Measurements from ENCODE around the gene VGLL4. TPM values are rescaled to one million over a fixed set of nuclear protein-coding genes. Genes with fewer than 3 reads are reported as not detected.

VGLL4 gene
- polyA plus RNA-seq, 1 donor: 49.6 TPM

DNA sequence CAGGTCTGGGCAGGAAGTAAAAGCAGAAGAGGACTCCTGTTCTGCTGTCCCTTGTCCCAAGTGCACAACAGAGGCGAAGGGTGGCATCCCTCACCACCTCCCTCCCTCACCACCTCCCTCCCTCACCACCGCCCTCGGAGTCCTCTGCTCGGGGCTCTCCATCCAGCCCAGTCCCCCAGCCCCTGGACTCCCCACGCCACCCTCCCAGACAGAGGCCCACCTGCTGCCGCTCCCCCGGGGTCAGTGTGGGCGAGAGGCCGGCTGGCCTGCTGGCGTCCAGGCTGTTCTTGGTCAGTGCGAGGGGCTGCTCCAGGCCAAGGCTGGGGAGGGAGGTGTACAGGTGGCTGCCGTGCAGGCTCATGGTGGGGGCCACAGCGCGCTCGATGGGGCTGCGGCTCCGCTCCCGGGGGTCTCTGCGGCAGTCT lies 79.1 kb downstream of the VGLL4 start:
- WGBS (ENCODE audit: insufficient coverage, low lambda C conversion rate): no CpG with 5 or more reads among the region's 19 CpGs
- peaks cover 75% of the 10 kb centered on the region for H3K36me3 ChIP-seq (ENCODE audit: control insufficient read depth, insufficient read depth, low read length)

DNA sequence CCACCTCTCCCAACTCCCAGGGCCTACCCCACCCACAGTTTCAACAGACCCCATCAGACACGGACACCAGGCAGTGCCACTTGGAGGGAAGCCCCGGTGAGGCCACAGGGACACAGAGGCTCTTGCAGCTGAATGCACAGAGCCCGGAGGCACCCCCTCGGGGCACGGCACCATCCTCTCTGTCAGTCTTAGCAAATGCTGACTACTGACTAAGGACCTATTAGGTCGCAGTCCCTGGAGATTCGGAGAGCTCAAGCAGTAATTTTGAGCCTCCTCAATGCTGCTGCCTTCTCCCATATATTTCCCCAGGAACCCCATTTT lies 79.9 kb downstream of the VGLL4 start:
- no peaks in the 10 kb centered on the region for H3K9me3 ChIP-seq (ENCODE audit: control insufficient read depth, low read depth, low read length)
- DNase-seq: no peak
- H3K27ac ChIP-seq (ENCODE audit: low read length): no peak overlapping the region
- H3K4me1 ChIP-seq (ENCODE audit: control insufficient read depth, insufficient read depth, low read length): no peaks in the 10 kb centered on the region
- no peaks in the 10 kb centered on the region for H3K27me3 ChIP-seq (ENCODE audit: control insufficient read depth, insufficient read depth, low read length)
- no peak overlapping the region for H3K4me3 ChIP-seq (ENCODE audit: low read length)
- H3K36me3 ChIP-seq (ENCODE audit: control insufficient read depth, insufficient read depth, low read length): peaks cover 79% of the 10 kb centered on the region
- no CpG with 5 or more reads among the region's 7 CpGs for WGBS (ENCODE audit: insufficient coverage, low lambda C conversion rate)

More for the DNA sequence above, 79.1 kb downstream of the VGLL4 start:
- Histone ChIP-seq H3K4me3 (ENCODE audit: low read length) (no peak overlapping the region), H3K9me3 (ENCODE audit: control insufficient read depth, low read depth, low read length) (no peaks in the 10 kb centered on the region), H3K4me1 (ENCODE audit: control insufficient read depth, insufficient read depth, low read length) (peaks cover 2% of the 10 kb centered on the region), H3K27ac (ENCODE audit: low read length) (no peak overlapping the region), H3K27me3 (ENCODE audit: control insufficient read depth, insufficient read depth, low read length) (no peaks in the 10 kb centered on the region)
- DNase-seq: no peak

GRCh38 chr3:11563159-11563864 lies 80.4 kb downstream of the VGLL4 start:
- Histone ChIP-seq H3K27ac (ENCODE audit: low read length) (no peak overlapping the region), H3K4me3 (ENCODE audit: low read length) (no peak overlapping the region), H3K27me3 (ENCODE audit: control insufficient read depth, insufficient read depth, low read length) (no peaks in the 10 kb centered on the region), H3K36me3 (ENCODE audit: control insufficient read depth, insufficient read depth, low read length) (peaks cover 80% of the 10 kb centered on the region), H3K9me3 (ENCODE audit: control insufficient read depth, low read depth, low read length) (no peaks in the 10 kb centered on the region), H3K4me1 (ENCODE audit: control insufficient read depth, insufficient read depth, low read length) (no peaks in the 10 kb centered on the region)
- DNase-seq: no peak
- WGBS (ENCODE audit: insufficient coverage, low lambda C conversion rate): 80% methylated on average over 1 of the region's 16 CpGs

DNA sequence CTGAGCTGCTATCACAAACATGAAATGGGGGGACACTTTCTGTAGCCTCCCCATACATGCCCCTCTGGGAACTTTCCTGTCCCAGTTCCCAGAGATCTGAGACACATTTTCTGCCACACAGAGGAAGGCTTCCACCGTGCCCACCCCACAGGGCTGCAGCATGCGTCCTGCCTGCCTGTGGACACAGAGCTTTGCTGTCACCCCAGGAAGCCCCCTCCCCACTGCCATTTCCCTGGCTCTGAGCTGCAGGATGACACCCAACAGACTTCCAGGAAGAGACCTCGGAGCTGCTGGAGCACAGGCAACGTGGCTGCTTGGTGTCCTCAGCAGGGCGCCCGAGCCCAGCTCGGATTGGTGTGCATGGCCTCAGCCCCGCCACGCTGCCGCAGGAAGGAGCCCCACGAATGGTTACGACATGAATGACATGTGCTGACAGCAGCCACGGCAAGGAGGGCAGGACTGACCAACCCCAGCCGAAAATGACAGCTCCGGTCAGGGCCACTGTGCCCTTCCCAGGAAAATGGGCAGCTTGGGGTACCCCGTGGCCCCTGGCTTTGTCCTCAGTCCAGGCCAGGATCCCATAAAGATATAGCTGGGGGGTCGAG lies 81.3 kb downstream of the VGLL4 start:
- Histone ChIP-seq H3K4me1 (ENCODE audit: control insufficient read depth, insufficient read depth, low read length) (no peaks in the 10 kb centered on the region), H3K36me3 (ENCODE audit: control insufficient read depth, insufficient read depth, low read length) (peaks cover 80% of the 10 kb centered on the region), H3K4me3 (ENCODE audit: low read length) (no peak overlapping the region), H3K27ac (ENCODE audit: low read length) (no peak overlapping the region), H3K27me3 (ENCODE audit: control insufficient read depth, insufficient read depth, low read length) (no peaks in the 10 kb centered on the region), H3K9me3 (ENCODE audit: control insufficient read depth, low read depth, low read length) (no peaks in the 10 kb centered on the region)
- no peak for DNase-seq
- no CpG with 5 or more reads among the region's 17 CpGs for WGBS (ENCODE audit: insufficient coverage, low lambda C conversion rate)

- peaks cover 6% of the 10 kb centered on the region for H3K4me1 ChIP-seq (ENCODE audit: control insufficient read depth, insufficient read depth, low read length)
- WGBS (ENCODE audit: insufficient coverage, low lambda C conversion rate): no CpG with 5 or more reads among the region's 12 CpGs
- H3K27ac ChIP-seq (ENCODE audit: low read length): no peak overlapping the region
- H3K9me3 ChIP-seq (ENCODE audit: control insufficient read depth, low read depth, low read length): no peaks in the 10 kb centered on the region
- H3K27me3 ChIP-seq (ENCODE audit: control insufficient read depth, insufficient read depth, low read length): no peaks in the 10 kb centered on the region
- DNase-seq: no peak
- H3K36me3 ChIP-seq (ENCODE audit: control insufficient read depth, insufficient read depth, low read length): peaks cover 75% of the 10 kb centered on the region
- H3K4me3 ChIP-seq (ENCODE audit: low read length): no peak overlapping the region
Measured at GRCh38 chr3:11560746-11561145, 83.0 kb downstream of the VGLL4 start.

GRCh38 chr3:11559816-11560633 lies 83.7 kb downstream of the VGLL4 start:
- Histone ChIP-seq H3K9me3 (ENCODE audit: control insufficient read depth, low read depth, low read length) (no peaks in the 10 kb centered on the region), H3K36me3 (ENCODE audit: control insufficient read depth, insufficient read depth, low read length) (peaks cover 75% of the 10 kb centered on the region), H3K27me3 (ENCODE audit: control insufficient read depth, insufficient read depth, low read length) (no peaks in the 10 kb centered on the region), H3K27ac (ENCODE audit: low read length) (no peak overlapping the region), H3K4me1 (ENCODE audit: control insufficient read depth, insufficient read depth, low read length) (peaks cover 6% of the 10 kb centered on the region), H3K4me3 (ENCODE audit: low read length) (no peak overlapping the region)
- DNase-seq: no peak
- WGBS (ENCODE audit: insufficient coverage, low lambda C conversion rate): no CpG with 5 or more reads among the region's 15 CpGs

- H3K27ac ChIP-seq (ENCODE audit: low read length): no peak overlapping the region
Measured at GRCh38 chr3:11558918-11559815, 84.5 kb downstream of the VGLL4 start.

GRCh38 chr3:11558411-11558903 lies 85.3 kb downstream of the VGLL4 start:
- DNase-seq: no peak
- H3K27me3 ChIP-seq (ENCODE audit: control insufficient read depth, insufficient read depth, low read length): no peaks in the 10 kb centered on the region
- 20% methylated on average over 1 of the region's 17 CpGs for WGBS (ENCODE audit: insufficient coverage, low lambda C conversion rate)
- H3K9me3 ChIP-seq (ENCODE audit: control insufficient read depth, low read depth, low read length): no peaks in the 10 kb centered on the region
- no peak overlapping the region for H3K4me3 ChIP-seq (ENCODE audit: low read length)
- peaks cover 73% of the 10 kb centered on the region for H3K36me3 ChIP-seq (ENCODE audit: control insufficient read depth, insufficient read depth, low read length)
- H3K27ac ChIP-seq (ENCODE audit: low read length): no peak overlapping the region
- peaks cover 6% of the 10 kb centered on the region for H3K4me1 ChIP-seq (ENCODE audit: control insufficient read depth, insufficient read depth, low read length)

More at GRCh38 chr3:11558918-11559815, 84.5 kb downstream of the VGLL4 start:
- DNase-seq: no peak
- WGBS (ENCODE audit: insufficient coverage, low lambda C conversion rate): no CpG with 5 or more reads among the region's 37 CpGs
- Histone ChIP-seq H3K4me1 (ENCODE audit: control insufficient read depth, insufficient read depth, low read length) (peaks cover 6% of the 10 kb centered on the region), H3K9me3 (ENCODE audit: control insufficient read depth, low read depth, low read length) (no peaks in the 10 kb centered on the region), H3K27me3 (ENCODE audit: control insufficient read depth, insufficient read depth, low read length) (no peaks in the 10 kb centered on the region), H3K4me3 (ENCODE audit: low read length) (no peak overlapping the region), H3K36me3 (ENCODE audit: control insufficient read depth, insufficient read depth, low read length) (peaks cover 75% of the 10 kb centered on the region)

DNA sequence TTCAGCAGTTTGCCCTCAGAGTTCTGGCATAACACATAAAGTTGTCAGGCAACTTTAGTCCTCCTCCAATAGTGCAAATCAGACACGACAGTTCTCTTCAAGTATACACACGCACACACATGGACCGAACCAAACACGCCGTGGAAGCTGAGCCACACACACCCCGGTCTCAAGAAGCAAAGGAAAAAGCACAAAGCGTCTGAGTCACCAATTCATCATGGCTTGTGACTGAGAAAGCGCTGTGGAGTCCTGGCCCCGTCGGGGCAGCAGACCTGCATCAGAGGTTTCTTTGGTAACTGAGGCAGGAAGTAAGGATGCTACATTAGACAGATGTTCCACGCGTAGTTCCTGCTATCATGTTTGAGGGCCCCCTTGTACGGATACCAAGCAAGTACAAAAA lies 85.7 kb downstream of the VGLL4 start:
- no peaks in the 10 kb centered on the region for H3K9me3 ChIP-seq (ENCODE audit: control insufficient read depth, low read depth, low read length)
- WGBS (ENCODE audit: insufficient coverage, low lambda C conversion rate): no CpG with 5 or more reads among the region's 13 CpGs
- no peak overlapping the region for H3K27ac ChIP-seq (ENCODE audit: low read length)
- peaks cover 6% of the 10 kb centered on the region for H3K4me1 ChIP-seq (ENCODE audit: control insufficient read depth, insufficient read depth, low read length)
- no peak overlapping the region for H3K4me3 ChIP-seq (ENCODE audit: low read length)
- peaks cover 71% of the 10 kb centered on the region for H3K36me3 ChIP-seq (ENCODE audit: control insufficient read depth, insufficient read depth, low read length)
- no peak for DNase-seq
- no peaks in the 10 kb centered on the region for H3K27me3 ChIP-seq (ENCODE audit: control insufficient read depth, insufficient read depth, low read length)
